ENCODE measurements around the gene NRXN3.

Gene NRXN3

GRCh38 chr14:78737116-78737515, 566.9 kb downstream of the NRXN3 start:
- TF ChIP-seq CTCF (IDR thresholded peaks at IDR 0.05; ENCODE audit: insufficient read depth, low read length, missing control alignments), result no peak
- ChIA-PET CTCF (no interaction called here), POLR2A (no interaction called here)
- H3K4me3 ChIP-seq (ENCODE audit: low read depth, low read length), result no peak overlapping the region
- DNase-seq (ENCODE audit: low read depth, low spot score), result no peak

GRCh38 chr14:78737601-78738000, 567.4 kb downstream of the NRXN3 start:
- H3K4me3 ChIP-seq (ENCODE audit: low read depth, low read length), result no peak overlapping the region
- ChIA-PET POLR2A (no interaction called here), CTCF (no interaction called here)
- no peak for TF ChIP-seq CTCF (IDR thresholded peaks at IDR 0.05; ENCODE audit: insufficient read depth, low read length, missing control alignments)
- no peak for DNase-seq (ENCODE audit: low read depth, low spot score)

GRCh38 chr14:78746086-78746595, 576.0 kb downstream of the NRXN3 start:
- ChIA-PET CTCF (no interaction called here), POLR2A (no interaction called here)
- DNase-seq (ENCODE audit: low read depth, low spot score), result no peak
- no peak overlapping the region for H3K4me3 ChIP-seq (ENCODE audit: low read depth, low read length)
- TF ChIP-seq CTCF (IDR thresholded peaks at IDR 0.05; ENCODE audit: insufficient read depth, low read length, missing control alignments), result no peak

GRCh38 chr14:78747813-78748212, 577.6 kb downstream of the NRXN3 start:
- H3K4me3 ChIP-seq (ENCODE audit: low read depth, low read length), result no peak overlapping the region
- CTCF ChIA-PET, result no interaction called here
- no peak for TF ChIP-seq CTCF (IDR thresholded peaks at IDR 0.05; ENCODE audit: insufficient read depth, low read length, missing control alignments)
- DNase-seq (ENCODE audit: low read depth, low spot score), result no peak
- POLR2A ChIA-PET, result no interaction called here

- no peak overlapping the region for H3K4me3 ChIP-seq (ENCODE audit: low read depth, low read length)
- no peak for TF ChIP-seq CTCF (IDR thresholded peaks at IDR 0.05; ENCODE audit: insufficient read depth, low read length, missing control alignments)
- ChIA-PET CTCF (no interaction called here), POLR2A (no interaction called here)
- DNase-seq (ENCODE audit: low read depth, low spot score), result no peak
Observed at GRCh38 chr14:78752518-78753188, 582.5 kb downstream of the NRXN3 start.

GRCh38 chr14:78754059-78754458, 583.9 kb downstream of the NRXN3 start:
- POLR2A ChIA-PET, result no interaction called here
- no peak for DNase-seq (ENCODE audit: low read depth, low spot score)
- TF ChIP-seq CTCF (IDR thresholded peaks at IDR 0.05; ENCODE audit: insufficient read depth, low read length, missing control alignments), result no peak
- CTCF ChIA-PET, result no interaction called here
- H3K4me3 ChIP-seq (ENCODE audit: low read depth, low read length), result no peak overlapping the region
